Smooth muscle cell (in vitro differentiated cells): ENCODE measurements around the gene CLPX. TPM values are rescaled to one million over a fixed set of nuclear protein-coding genes. Genes with fewer than 3 reads are reported as not detected.

Source experiments
- DNase-seq: peaks from one replicate; lab custom pipeline; 2025; ENCODE audit not compliant: unreplicated experiment; lab: John Stamatoyannopoulos, UW
- H2AFZ ChIP-seq: fragments of 200-600 bp; sonication (generic); 2 replicates; pipeline ENCODE4 v1.6.0; 2016; ENCODE audit warnings: antibody characterized with exemption, low read depth, mild to moderate bottlenecking
- H3F3A ChIP-seq: fragments of 200-600 bp; sonication (generic); 2 replicates; pipeline ENCODE4 v1.6.0; 2017; ENCODE audit warnings: antibody characterized with exemption, low read depth
- H3K27ac ChIP-seq: fragments of 200-600 bp; sonication (generic); 2 replicates; pipeline ENCODE4 v1.5.1; 2016; ENCODE audit warnings: low read depth, mild to moderate bottlenecking
- H3K27me3 ChIP-seq: fragments of 200-600 bp; sonication (generic); 2 replicates; pipeline ENCODE4 v1.6.1; 2016; ENCODE audit warnings: low read depth, mild to moderate bottlenecking
- H3K36me3 ChIP-seq: fragments of 200-600 bp; sonication (generic); 2 replicates; pipeline ENCODE4 v1.5.1; 2016; ENCODE audit warnings: low read depth
- H3K4me1 ChIP-seq: fragments of 200-600 bp; sonication (generic); 2 replicates; pipeline ENCODE4 v1.5.1; 2016; ENCODE audit warnings: low read depth
- H3K4me2 ChIP-seq: fragments of 200-600 bp; sonication (generic); 2 replicates; pipeline ENCODE4 v1.6.0; 2016; ENCODE audit warnings: mild to moderate bottlenecking
- H3K4me3 ChIP-seq: fragments of 200-600 bp; sonication (generic); 2 replicates; pipeline ENCODE4 v1.5.1; 2016; ENCODE audit warnings: mild to moderate bottlenecking
- H3K79me2 ChIP-seq: fragments of 200-600 bp; sonication (generic); 2 replicates; pipeline ENCODE4 v1.6.0; 2016; ENCODE audit warnings: low read depth, mild to moderate bottlenecking
- H3K9ac ChIP-seq: fragments of 200-600 bp; sonication (generic); 2 replicates; pipeline ENCODE4 v1.6.0; 2016; ENCODE audit warnings: low read depth
- H3K9me3 ChIP-seq: fragments of 200-600 bp; sonication (generic); replicated peaks from 2 replicates; pipeline ENCODE4 v1.5.1; 2016; ENCODE audit warnings: low read depth
- H4K20me1 ChIP-seq: fragments of 200-600 bp; sonication (generic); 2 replicates; pipeline ENCODE4 v1.6.0; 2016; ENCODE audit warnings: low read depth
- WGBS: methylation state at CpG from one replicate; pipeline ENCODE4 v1.1.7; 2016; ENCODE audit warnings: low lambda C conversion rate; 5-methylcytosine and 5-hydroxymethylcytosine counted together
- polyA plus RNA-seq: library from polyadenylated mRNA; unstranded; fragments of >200 nt; fragmentation: Nextera tagmentation; extraction: Ambion mirVana; gene quantifications from 2 replicates; pipeline ENCODE4 v1.2.1, GENCODE V29; 2016
- total RNA-seq: library from RNA; depleted of rRNA; stranded (reverse); fragments of >200 nt; gene quantifications from 2 replicates; pipeline ENCODE4 v1.2.3, GENCODE V29; 2014
- TF ChIP-seq, protein P1 (sequence below): fragments of 200-600 bp; sonication (generic); IDR thresholded peaks from 2 replicates; pipeline ENCODE4 v1.5.1; 2017; ENCODE audit warnings: borderline replicate concordance, mild to moderate bottlenecking, antibody characterized with exemption; ENCODE audit not compliant: insufficient read depth, poor library complexity, severe bottlenecking

Gene CLPX
- total and polyA plus RNA-seq, 2 experiments from 2014 or later = 21.8 to 34.8 TPM

DNA sequence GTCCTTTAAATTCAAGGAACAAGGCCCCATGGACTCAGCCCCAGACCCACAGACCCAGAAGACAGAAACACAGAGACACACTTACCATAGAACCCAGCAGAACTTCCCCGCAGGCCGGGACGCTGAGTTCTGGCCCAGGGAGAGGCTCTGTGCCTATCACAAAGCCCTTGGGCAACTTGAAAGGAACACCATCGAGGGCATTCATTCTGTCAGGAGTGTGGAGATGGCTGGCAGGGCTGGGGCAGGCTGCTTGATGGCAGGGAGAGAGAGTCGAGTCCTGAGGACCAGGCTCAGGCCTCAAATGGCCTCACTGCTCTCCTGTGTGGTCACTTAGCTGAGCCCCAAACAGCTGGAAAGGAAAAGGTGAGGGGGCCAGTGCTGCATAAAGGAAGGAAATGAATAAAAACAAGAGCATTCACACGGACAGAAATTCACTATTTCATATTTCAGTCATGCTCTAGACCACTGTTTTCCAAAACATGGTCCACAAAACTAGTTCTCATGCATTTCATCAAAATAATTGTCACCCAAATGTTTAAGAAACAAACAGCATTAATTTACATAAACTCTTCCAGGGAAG is 79.0 kb downstream of the CLPX start:
- TF ChIP-seq, protein P1, sequence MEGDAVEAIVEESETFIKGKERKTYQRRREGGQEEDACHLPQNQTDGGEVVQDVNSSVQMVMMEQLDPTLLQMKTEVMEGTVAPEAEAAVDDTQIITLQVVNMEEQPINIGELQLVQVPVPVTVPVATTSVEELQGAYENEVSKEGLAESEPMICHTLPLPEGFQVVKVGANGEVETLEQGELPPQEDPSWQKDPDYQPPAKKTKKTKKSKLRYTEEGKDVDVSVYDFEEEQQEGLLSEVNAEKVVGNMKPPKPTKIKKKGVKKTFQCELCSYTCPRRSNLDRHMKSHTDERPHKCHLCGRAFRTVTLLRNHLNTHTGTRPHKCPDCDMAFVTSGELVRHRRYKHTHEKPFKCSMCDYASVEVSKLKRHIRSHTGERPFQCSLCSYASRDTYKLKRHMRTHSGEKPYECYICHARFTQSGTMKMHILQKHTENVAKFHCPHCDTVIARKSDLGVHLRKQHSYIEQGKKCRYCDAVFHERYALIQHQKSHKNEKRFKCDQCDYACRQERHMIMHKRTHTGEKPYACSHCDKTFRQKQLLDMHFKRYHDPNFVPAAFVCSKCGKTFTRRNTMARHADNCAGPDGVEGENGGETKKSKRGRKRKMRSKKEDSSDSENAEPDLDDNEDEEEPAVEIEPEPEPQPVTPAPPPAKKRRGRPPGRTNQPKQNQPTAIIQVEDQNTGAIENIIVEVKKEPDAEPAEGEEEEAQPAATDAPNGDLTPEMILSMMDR = no peak
- Histone ChIP-seq H3F3A (no peaks in the 10 kb centered on the region), H3K4me3 (no peak overlapping the region), H2AFZ (no peak overlapping the region), H3K4me1 (no peaks in the 10 kb centered on the region), H3K9me3 (no peaks in the 10 kb centered on the region), H3K4me2 (no peak overlapping the region), H3K79me2 (no peaks in the 10 kb centered on the region), H3K9ac (no peak overlapping the region), H3K36me3 (no peaks in the 10 kb centered on the region), H4K20me1 (no peaks in the 10 kb centered on the region), H3K27ac (no peak overlapping the region), H3K27me3 (no peaks in the 10 kb centered on the region)
- 94% methylated on average over 6 of the region's 6 CpGs for WGBS
- DNase-seq = no peak

- no peaks in the 10 kb centered on the region for H3K4me1 ChIP-seq
- TF ChIP-seq, protein P1 = no peak
- H3K27ac ChIP-seq = no peak overlapping the region
- H4K20me1 ChIP-seq = no peaks in the 10 kb centered on the region
- H3K36me3 ChIP-seq = no peaks in the 10 kb centered on the region
- H3K27me3 ChIP-seq = no peaks in the 10 kb centered on the region
- no peaks in the 10 kb centered on the region for H3K9me3 ChIP-seq
- H2AFZ ChIP-seq = no peak overlapping the region
- no peaks in the 10 kb centered on the region for H3F3A ChIP-seq
- no peak for DNase-seq
- WGBS = 94% methylated on average over 5 of the region's 5 CpGs
- no peaks in the 10 kb centered on the region for H3K79me2 ChIP-seq
- H3K9ac ChIP-seq = no peak overlapping the region
- H3K4me3 ChIP-seq = no peak overlapping the region
- H3K4me2 ChIP-seq = no peak overlapping the region
These were observed 80.1 kb downstream of the CLPX start for GRCh38 chr15:65105038-65105437.

- TF ChIP-seq, protein P1 = no peak
- H3K9ac ChIP-seq = no peak overlapping the region
- H3K4me3 ChIP-seq = no peak overlapping the region
- H3K36me3 ChIP-seq = peaks cover 4% of the 10 kb centered on the region
- no peak overlapping the region for H3K4me2 ChIP-seq
- no peaks in the 10 kb centered on the region for H3K27me3 ChIP-seq
- no peak for DNase-seq
- H3K79me2 ChIP-seq = no peaks in the 10 kb centered on the region
- no peaks in the 10 kb centered on the region for H3F3A ChIP-seq
- H4K20me1 ChIP-seq = no peaks in the 10 kb centered on the region
- H2AFZ ChIP-seq = no peak overlapping the region
- H3K4me1 ChIP-seq = no peaks in the 10 kb centered on the region
- H3K27ac ChIP-seq = no peak overlapping the region
- 98% methylated on average over 3 of the region's 3 CpGs for WGBS
- no peaks in the 10 kb centered on the region for H3K9me3 ChIP-seq
These were observed 82.2 kb downstream of the CLPX start for GRCh38 chr15:65102912-65103311.
